HEK293 (cell line): ENCODE results near the gene GRB10.

Experiments used
- CTCF ChIP-seq: fragments of 450-650 bp; formaldehyde crosslinking; IDR thresholded peaks from 2 replicates; pipeline ENCODE4 v1.5.1; 2016; ENCODE audit warnings: missing biosample characterization, missing genetic modification characterization
- SCRT2 ChIP-seq: fragments of 450-650 bp; formaldehyde crosslinking; IDR thresholded peaks from 2 replicates; pipeline ENCODE4 v1.5.1; 2016; ENCODE audit warnings: missing biosample characterization, missing genetic modification characterization
- SP2 ChIP-seq: fragments of 450-650 bp; formaldehyde crosslinking; IDR thresholded peaks from 2 replicates; pipeline ENCODE4 v1.5.1; 2016; ENCODE audit warnings: missing biosample characterization, missing genetic modification characterization
- ZBTB7A ChIP-seq: fragments of 450-650 bp; formaldehyde crosslinking; IDR thresholded peaks from 2 replicates; pipeline ENCODE4 v1.5.1; 2016; ENCODE audit warnings: low read depth, missing biosample characterization, missing genetic modification characterization
- ZEB2 ChIP-seq: fragments of 450-650 bp; formaldehyde crosslinking; IDR thresholded peaks from 2 replicates; pipeline ENCODE4 v1.5.1; 2016; ENCODE audit warnings: missing biosample characterization, missing genetic modification characterization
- ZNF184 ChIP-seq: fragments of 450-650 bp; IDR thresholded peaks from 2 replicates; pipeline ENCODE4 v1.5.1; 2018; ENCODE audit warnings: missing biosample characterization, mild to moderate bottlenecking, missing genetic modification characterization
- TF ChIP-seq, protein P1 (sequence below): fragments of 450-650 bp; formaldehyde crosslinking; IDR thresholded peaks from 2 replicates; pipeline ENCODE4 v1.5.1; 2016; ENCODE audit warnings: missing biosample characterization, missing genetic modification characterization, low read depth

DNA sequence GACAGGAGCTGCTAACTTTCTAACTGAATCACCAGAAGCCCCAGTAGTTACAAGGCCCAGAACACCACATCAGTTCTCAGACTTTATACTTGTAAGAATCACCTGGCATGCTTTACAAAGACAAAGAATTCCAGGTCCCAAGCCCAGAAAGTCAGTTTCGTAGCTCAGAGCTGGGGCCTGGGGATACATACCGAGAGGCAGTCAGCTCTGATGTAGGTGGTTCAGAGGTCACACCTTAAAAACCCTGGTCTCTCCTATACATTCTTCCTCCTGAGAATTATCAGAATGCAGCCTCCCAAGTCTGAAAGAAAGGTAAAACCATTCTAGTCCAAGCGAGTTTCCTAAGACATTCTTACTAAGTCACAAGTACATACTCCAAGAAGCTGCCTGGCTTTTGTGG lies 2.3 kb downstream of the GRB10 start:
- TF ChIP-seq CTCF (tag by site-specific recombination) (no peak), ZNF184 (tag by site-specific recombination) (no peak), ZEB2 (no peak), ZBTB7A (tag by site-specific recombination) (no peak), SCRT2 (tag by site-specific recombination) (no peak), SP2 (tag by site-specific recombination) (no peak)
- TF ChIP-seq, protein P1, sequence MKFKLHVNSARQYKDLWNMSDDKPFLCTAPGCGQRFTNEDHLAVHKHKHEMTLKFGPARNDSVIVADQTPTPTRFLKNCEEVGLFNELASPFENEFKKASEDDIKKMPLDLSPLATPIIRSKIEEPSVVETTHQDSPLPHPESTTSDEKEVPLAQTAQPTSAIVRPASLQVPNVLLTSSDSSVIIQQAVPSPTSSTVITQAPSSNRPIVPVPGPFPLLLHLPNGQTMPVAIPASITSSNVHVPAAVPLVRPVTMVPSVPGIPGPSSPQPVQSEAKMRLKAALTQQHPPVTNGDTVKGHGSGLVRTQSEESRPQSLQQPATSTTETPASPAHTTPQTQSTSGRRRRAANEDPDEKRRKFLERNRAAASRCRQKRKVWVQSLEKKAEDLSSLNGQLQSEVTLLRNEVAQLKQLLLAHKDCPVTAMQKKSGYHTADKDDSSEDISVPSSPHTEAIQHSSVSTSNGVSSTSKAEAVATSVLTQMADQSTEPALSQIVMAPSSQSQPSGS (tag by site-specific recombination), result no peak
